Measurements from ENCODE around the gene P3H3.

DNA sequence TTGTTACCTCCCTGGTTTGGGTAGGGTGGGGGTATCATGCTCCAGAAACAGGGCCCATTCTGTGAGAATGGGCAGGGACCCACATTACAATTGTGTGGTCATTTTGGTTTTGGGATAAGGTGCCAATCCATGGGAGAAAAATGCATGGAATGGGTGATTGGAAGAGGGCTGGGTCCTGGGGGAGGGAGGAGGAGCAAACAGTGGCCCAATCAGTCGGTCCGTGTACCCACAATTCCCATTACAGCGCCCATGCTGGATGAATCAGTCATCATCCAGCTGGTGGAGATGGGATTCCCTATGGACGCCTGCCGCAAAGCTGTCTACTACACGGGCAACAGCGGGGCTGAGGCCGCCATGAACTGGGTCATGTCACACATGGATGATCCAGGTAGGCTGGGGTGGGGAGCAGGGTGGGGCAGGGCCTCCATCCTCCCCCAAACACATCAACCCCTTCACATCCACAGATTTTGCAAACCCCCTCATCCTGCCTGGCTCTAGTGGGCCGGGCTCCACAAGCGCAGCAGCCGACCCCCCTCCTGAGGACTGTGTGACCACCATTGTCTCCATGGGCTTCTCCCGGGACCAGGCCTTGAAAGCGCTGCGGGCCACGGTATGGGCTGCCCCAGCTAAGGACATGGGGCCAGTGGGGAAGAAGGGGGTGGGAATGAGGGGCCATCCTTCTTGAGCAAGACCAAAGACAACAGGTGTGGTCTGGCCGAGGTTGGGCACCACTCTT is 35.5 kb downstream of the P3H3 start:
- TF ChIP-seq POLR2A (IDR thresholded peaks at IDR 0.05) (no peak), POLR2AphosphoS5 (IDR thresholded peaks at IDR 0.05) (no peak)
- TF ChIP-seq, protein P1, sequence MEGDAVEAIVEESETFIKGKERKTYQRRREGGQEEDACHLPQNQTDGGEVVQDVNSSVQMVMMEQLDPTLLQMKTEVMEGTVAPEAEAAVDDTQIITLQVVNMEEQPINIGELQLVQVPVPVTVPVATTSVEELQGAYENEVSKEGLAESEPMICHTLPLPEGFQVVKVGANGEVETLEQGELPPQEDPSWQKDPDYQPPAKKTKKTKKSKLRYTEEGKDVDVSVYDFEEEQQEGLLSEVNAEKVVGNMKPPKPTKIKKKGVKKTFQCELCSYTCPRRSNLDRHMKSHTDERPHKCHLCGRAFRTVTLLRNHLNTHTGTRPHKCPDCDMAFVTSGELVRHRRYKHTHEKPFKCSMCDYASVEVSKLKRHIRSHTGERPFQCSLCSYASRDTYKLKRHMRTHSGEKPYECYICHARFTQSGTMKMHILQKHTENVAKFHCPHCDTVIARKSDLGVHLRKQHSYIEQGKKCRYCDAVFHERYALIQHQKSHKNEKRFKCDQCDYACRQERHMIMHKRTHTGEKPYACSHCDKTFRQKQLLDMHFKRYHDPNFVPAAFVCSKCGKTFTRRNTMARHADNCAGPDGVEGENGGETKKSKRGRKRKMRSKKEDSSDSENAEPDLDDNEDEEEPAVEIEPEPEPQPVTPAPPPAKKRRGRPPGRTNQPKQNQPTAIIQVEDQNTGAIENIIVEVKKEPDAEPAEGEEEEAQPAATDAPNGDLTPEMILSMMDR (IDR thresholded peaks at IDR 0.05) = no peak
